ENCODE data around the gene ARMH4.

DNA sequence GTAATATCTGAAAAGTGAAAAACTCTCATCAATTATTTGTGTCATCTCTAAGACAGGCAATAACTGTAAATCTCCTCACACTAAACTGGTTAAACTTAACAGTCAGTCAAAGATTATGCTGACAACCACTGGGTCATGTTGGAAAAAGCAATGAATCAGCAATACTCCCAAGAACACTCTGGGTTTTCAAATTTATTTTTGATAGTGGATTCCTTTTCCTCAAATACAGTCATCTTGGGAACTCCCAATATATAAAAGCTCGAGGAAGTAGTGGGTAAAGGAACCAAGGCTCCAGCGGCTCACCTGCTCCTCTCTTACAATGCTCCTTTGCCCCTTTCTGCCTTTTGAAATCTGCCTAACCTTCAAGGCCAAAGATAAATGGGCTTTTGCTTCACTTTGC, 70.0 kb downstream of the ARMH4 start:
- TF ChIP-seq, protein P1, sequence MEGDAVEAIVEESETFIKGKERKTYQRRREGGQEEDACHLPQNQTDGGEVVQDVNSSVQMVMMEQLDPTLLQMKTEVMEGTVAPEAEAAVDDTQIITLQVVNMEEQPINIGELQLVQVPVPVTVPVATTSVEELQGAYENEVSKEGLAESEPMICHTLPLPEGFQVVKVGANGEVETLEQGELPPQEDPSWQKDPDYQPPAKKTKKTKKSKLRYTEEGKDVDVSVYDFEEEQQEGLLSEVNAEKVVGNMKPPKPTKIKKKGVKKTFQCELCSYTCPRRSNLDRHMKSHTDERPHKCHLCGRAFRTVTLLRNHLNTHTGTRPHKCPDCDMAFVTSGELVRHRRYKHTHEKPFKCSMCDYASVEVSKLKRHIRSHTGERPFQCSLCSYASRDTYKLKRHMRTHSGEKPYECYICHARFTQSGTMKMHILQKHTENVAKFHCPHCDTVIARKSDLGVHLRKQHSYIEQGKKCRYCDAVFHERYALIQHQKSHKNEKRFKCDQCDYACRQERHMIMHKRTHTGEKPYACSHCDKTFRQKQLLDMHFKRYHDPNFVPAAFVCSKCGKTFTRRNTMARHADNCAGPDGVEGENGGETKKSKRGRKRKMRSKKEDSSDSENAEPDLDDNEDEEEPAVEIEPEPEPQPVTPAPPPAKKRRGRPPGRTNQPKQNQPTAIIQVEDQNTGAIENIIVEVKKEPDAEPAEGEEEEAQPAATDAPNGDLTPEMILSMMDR (IDR thresholded peaks at IDR 0.05; ENCODE audit: poor library complexity, severe bottlenecking) = no peak
- no peak for TF ChIP-seq RAD21 (conservative IDR thresholded peaks at IDR 0.05)
- TF ChIP-seq EZH2 (IDR thresholded peaks at IDR 0.05; ENCODE audit: borderline replicate concordance, insufficient read depth, low read length, poor library complexity, severe bottlenecking) = no peak
- TF ChIP-seq EP300 (conservative IDR thresholded peaks at IDR 0.05; ENCODE audit: poor library complexity, severe bottlenecking) = no peak
- TF ChIP-seq, protein P2, sequence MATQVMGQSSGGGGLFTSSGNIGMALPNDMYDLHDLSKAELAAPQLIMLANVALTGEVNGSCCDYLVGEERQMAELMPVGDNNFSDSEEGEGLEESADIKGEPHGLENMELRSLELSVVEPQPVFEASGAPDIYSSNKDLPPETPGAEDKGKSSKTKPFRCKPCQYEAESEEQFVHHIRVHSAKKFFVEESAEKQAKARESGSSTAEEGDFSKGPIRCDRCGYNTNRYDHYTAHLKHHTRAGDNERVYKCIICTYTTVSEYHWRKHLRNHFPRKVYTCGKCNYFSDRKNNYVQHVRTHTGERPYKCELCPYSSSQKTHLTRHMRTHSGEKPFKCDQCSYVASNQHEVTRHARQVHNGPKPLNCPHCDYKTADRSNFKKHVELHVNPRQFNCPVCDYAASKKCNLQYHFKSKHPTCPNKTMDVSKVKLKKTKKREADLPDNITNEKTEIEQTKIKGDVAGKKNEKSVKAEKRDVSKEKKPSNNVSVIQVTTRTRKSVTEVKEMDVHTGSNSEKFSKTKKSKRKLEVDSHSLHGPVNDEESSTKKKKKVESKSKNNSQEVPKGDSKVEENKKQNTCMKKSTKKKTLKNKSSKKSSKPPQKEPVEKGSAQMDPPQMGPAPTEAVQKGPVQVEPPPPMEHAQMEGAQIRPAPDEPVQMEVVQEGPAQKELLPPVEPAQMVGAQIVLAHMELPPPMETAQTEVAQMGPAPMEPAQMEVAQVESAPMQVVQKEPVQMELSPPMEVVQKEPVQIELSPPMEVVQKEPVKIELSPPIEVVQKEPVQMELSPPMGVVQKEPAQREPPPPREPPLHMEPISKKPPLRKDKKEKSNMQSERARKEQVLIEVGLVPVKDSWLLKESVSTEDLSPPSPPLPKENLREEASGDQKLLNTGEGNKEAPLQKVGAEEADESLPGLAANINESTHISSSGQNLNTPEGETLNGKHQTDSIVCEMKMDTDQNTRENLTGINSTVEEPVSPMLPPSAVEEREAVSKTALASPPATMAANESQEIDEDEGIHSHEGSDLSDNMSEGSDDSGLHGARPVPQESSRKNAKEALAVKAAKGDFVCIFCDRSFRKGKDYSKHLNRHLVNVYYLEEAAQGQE (IDR thresholded peaks at IDR 0.05; ENCODE audit: borderline replicate concordance) = no peak

Data from neural cell (in vitro differentiated cells).